GM21619 (cell line): ENCODE data around the gene CSN1S1.
A peak's percentile ranks its signal among the peaks of the same experiment; 100 is the strongest.
"Not testable (repeated sequence)": the region's sequence is repeated elsewhere in the genome, so short reads cannot be mapped to it uniquely, and the experiment has no call there.

ENCODE experiments used
- ATAC-seq: cut with Tn5 transposase; IDR thresholded peaks from one replicate; pipeline ENCODE4 v1.9.1; 2021; ENCODE audit not compliant: unreplicated experiment

CSN1S1 gene, protein sequence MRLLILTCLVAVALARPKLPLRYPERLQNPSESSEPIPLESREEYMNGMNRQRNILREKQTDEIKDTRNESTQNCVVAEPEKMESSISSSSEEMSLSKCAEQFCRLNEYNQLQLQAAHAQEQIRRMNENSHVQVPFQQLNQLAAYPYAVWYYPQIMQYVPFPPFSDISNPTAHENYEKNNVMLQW

DNA sequence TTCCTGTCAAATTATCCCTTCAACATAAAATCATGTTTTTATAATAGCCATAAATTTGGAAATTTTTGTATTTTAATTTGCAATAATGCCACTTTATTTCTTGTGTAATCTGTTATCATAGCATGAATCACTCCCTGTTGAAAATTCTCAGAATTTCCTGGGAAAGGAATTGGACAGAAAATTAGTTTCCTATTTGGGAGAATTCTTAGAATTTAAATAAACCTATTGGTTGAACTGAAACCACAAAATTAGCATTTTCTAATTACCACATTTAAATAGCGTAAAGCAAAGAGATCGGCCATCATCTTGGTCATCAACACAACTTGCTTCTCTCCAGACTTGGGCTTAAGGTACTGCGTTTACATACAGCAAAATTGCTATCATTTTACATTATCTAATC lies at the start of gene CSN1S1:
Gene CSN1S1, plus strand, starts transcription at position 301 of the 400 bp plus-strand sequence. CDS start 1,488 bp downstream, outside the sequence.
- no peak for ATAC-seq

DNA sequence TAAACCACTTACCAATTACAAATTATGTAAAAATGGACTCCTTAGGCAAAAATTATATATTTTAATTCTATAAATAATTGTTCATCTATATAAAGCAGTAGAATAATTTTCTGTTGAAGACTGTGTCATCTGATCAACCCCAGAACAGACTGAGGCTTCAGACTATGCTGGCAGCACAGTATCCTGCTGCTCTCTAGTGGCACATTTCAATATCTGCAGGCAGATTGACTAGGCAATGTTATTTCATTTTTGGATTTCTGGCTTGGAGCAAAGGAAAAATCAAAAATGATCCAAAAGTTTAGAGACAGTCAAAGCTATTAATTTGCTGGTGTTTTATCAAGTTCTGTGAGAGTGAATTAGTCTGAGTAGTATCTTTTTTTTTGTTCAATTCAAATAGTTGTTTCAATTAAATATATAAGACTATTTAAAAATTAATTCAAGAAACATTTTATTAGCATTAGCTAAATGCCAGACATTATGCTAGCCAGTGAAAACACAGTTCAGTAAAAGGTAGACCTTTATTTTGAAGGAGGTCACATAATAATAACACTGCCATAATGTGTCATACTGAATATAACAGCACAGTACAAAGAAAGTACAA lies 49.6 kb upstream of the CSN1S1 start:
- peak; percentile 72 for ATAC-seq

DNA sequence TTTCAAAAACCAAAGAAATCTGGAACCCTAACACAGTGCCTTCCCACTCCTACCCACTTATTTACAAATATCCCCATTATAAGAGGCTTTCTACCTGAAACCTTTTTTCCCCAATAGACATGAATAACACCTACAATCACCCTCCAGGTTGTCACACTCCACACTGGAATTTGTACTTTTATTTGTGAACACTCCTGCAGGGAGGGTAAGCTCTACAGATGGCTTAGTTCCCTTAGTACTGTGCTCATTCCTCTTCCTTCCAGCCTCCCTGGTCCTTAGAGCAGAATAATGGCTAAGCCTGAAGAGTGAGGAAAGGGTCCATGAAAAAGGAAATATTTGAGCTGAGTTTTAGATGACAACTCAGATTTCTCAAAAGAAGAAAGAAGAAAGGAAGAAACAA lies 48.7 kb upstream of the CSN1S1 start:
- ATAC-seq, result no peak

DNA sequence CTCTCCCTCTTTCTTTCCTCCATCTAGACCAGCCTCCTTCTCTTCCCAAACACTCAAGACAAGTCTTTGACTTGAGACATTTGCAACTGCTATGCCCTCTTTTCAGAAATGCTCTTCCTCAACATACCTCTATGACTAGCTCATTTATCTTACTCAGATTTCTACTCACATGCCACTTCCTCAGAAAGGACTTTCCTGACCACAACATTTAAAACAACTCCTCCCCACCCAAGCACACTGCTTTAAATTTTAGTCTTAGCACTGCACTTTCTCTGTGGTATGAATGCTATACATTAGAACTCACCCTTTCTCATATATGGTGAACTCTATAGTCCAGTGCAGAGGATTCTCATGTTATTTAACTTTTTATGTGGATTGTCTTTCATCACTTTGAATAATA lies 42.5 kb upstream of the CSN1S1 start:
- ATAC-seq, result no peak

DNA sequence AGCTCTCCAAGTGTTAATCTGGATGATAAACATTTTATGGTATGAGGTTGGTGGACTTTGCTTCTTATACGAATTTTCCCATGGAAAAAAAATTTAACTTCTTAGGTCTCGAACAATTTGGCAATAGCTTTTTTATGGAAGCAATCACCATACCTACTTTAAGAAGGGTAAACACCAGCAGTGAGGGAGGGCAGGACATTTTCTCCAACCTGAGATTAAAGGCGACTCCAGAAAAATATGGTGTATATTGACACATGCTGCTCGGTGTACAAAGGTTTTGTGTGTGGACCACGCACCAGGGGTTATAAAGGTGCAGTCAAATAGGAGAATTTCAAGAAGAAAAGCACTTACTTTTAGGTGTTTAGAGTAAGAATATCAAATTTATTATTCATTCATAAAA lies 36.7 kb upstream of the CSN1S1 start:
- ATAC-seq, result no peak

DNA sequence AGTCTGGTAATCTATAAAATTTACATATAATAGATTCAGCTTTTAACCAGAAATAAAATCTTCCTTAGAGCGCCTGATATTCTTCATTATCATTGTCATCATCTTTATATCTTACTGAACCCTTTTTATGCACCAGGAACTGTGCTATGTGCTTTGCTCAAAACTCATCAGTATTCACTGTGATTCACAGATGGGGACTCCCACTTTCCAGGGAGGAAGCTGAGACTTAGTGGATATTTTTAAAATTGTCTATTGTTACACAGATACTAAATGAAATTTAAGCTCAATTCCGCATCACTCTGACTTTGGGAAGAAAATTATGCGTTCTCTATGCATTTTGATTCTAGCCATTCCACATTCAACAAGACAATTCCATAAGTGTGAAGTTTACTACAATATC lies 36.1 kb upstream of the CSN1S1 start:
- ATAC-seq, result no peak

DNA sequence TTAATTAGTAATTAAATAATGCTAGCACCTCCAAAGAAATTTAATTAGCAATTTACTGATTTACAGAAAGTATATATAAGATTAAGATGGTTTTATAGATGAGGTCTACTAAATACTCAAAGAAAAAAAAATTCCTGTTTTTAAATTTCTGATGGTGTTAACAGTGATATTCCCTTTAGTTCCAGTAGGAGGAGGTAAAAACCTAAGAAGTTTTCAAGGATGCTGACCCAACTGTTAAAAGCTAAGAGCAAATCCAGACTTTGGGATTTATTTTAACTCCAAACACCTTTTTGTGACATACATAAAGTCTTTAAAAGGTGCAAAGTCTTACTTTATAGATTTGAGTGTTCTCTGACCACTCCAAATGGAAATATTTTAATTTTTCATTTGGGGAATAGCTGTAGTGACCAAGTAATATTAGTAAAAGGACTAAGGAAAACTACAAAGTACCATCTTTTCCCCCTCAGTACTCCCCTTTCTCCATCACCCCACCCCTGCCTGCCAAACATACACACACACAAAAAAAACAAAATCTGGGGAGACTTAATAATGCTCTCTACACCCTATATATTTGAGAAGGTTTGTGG lies 34.2 kb upstream of the CSN1S1 start:
- no peak for ATAC-seq

DNA sequence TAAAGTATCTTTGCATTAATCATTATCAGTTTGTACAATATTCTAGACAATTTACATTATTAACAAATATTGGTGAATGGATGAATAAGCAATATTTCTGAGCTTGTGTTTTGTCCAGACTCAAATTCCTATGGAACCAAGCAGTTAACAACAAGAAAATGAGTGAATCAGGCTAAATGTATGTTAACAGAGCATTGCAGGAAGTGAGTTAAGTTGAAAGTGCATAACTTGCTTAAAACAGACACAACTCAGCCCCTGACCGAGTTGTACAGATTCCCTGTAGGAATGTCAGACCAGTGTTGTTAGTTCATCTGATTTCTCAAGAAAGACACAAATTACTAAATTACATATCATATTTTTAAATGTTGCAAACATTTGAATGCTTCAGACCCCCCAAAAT lies 23.7 kb upstream of the CSN1S1 start:
- ATAC-seq, result no peak

DNA sequence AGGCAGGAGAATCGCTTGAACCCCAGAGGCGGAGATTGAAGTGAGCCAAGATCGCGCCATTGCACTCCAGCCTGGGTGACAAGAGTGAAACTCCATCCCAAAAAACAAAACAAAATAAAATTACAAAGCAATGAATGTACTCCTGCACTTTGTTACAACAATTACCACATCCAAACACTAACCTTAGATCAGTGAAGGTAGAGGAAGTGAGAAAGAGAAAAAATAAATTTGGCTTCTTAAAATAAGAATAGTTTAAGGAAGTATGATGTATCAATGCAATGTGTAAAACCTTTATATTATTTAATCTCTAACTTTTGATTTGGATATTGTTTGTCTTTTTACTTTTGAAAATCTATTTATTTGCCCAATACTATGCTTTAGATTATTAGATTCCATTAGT lies 21.7 kb upstream of the CSN1S1 start:
- ATAC-seq, result no peak

DNA sequence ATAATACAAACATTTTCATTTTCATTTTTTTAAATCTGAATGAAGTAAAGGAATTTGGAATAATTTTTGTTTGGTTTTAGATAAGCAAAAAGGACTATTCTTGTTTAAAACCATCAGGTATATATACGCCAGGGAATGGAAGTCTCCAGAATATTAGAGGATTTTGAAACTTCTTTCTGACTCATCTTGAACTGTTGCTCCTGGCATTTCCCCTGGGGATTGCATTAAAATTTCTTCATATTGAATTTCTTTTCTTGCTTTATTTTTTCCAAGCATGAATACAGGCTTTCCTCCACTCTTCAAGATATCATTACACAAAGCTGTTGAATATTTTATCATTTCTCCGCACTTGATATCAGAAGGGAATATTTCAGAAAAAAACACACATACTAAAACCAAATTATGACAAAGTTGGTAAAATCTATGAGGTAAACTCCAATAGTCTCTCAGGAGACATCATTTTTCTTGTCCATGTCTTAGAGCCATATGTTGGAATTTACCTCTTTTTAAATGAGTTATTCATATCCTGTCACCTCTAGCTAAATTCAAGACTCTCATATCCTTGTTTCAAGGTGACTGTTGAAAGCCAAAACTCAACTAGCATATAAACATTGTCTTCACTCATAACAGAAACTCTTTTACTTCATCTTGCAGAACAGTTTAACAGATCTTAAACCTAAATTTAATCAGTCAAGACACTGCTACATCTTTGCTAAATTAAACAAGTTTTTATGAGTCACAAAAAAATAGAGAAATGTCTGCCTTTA lies 20.7 kb upstream of the CSN1S1 start:
- peak; percentile 78 for ATAC-seq

DNA sequence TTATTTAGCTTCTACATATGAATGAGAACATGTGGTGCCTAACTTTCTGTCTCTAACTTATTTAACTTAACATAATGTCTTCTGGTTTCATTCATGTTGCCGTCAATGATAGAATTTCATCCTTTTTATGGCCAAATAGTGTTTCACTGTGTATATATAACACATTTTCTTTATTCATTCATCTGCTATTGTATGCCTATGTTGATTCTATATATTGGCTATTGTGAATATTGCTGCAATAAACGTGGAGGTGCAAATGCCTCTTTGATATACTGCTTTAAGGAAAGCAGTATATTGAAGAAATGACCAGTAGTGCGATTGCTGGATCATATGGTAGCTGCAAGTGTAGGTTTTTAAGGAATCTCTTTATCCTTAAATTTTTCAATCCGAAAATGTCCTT lies 10.0 kb upstream of the CSN1S1 start:
- ATAC-seq, result no peak

DNA sequence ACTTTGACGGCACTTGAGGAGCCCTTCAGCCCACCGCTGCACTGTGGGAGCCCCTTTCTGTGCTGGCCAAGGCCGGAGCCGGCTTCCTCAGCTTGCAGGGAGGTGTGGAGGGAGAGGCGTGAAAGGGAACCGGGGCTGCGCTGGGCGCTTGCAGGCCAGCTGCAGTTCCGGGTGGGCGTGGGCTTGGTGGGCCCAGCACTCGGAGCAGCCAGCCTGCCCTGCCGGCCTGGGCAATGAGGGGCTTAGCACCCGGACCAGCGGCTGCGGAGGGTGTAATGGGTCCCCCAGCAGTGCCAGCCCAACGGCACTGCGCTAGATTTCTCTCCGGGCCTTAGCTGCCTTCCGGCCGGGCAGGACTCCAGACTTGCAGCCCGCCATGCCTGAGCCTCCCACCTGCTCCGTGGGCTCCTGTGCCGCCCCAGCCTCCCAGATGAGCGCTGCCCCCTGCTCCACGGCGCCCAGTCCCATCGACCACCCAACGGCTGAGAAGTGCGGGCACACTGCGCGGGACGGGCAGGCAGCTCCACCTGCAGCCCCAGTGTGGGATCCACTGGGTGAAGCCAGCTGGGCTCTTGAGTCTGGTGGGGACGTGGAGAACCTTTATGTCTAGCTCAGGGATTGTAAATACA lies 7.0 kb upstream of the CSN1S1 start:
- not testable (repeated sequence) for ATAC-seq

DNA sequence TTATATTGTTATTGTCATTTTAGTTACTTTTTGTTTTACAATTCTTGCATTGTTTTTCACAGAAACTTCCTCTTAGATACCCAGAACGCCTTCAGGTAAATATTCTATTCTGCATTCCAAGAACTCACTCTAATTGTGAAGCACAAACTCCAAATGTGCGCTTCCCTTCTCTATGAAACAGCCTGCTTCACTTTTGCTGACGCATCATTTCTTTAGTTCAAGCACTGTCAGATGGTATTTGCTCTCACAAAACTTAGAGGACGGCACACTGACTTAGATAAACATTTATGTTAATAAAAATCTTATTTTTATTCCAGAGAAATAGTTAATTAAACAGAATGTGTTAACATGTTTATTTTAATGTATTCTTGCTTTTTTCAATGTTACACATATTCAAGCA lies 3.3 kb downstream of the CSN1S1 start:
- ATAC-seq, result no peak

DNA sequence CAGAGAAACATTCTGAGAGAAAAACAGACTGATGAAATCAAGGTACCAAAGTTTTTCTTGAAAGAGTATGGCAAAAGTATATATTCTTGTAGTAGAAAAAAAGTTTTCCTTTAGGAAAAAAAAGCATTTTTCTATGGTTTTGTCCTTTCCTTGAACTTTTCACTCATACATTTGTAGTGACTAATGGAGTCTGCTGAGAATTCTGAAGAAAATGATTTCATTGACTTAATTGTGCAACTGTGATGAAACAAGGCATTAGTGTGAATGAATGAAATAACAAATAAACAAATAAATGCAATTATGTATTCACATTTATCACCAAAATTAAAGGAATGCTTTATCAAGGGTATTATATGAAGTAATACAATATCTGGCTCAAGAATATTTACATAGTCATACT lies 5.7 kb downstream of the CSN1S1 start:
- no peak for ATAC-seq

DNA sequence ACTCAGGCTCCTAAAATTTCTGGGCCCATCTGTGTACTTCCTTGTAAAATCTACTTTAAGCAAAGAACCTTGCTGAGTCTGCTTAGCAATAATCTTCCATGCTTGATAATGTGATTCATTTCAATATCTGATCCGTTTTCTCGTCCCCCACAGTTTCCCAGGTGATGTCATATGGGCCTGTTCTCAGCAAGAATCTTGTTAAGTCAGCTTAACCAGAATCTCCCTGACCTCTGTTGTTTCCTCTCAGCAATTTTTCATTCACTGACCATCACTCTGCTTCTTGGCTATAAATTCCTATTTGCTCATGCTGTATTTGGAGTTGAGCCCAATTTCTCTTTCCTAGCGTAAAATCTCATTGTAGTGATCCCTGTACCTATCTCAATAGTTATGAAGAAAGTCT lies 20.7 kb downstream of the CSN1S1 start:
- ATAC-seq, result no peak

DNA sequence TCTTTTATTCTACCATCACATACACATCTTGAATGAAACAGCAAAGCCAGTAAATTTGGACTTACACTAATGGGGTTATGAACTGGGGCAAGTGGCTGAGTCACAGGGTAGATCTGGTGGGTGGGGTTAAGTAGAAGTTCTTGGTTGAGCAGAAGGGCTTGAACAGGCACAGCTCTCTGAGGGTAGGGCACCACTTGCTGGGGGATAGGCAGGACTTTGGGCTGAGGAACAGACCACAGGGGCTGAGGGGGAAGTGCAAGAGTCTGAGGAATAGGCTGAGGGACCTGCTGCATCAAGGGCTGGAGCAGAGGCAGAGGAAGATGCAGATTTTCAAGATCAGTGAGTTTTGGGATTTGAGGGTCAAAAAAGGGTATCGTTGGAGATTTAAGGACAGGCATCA lies 26.3 kb downstream of the CSN1S1 start:
- ATAC-seq, result no peak

DNA sequence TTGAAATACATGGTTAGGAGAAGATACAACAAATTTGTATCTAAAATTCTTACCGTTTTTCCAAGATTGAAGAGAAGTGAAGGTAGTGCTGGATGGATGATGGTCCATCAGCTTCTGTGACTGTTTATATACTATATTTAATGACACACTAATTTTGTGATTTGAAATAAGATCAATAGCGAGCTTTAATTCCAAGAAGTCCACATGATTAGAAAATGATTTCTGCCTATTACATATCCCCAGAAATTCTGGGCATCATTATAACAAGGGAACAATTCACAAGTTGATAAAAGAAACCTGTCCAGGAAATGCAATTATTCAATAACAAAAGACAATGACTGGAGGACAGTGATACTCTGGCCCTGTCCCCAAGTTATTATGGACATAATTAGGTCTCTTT lies 34.8 kb downstream of the CSN1S1 start, which contains the start of gene CSN2:
Gene CSN2, minus strand, starts transcription at position 101 of the 400 bp plus-strand sequence. CDS start 4,733 bp downstream, outside the sequence.
- no peak for ATAC-seq

DNA sequence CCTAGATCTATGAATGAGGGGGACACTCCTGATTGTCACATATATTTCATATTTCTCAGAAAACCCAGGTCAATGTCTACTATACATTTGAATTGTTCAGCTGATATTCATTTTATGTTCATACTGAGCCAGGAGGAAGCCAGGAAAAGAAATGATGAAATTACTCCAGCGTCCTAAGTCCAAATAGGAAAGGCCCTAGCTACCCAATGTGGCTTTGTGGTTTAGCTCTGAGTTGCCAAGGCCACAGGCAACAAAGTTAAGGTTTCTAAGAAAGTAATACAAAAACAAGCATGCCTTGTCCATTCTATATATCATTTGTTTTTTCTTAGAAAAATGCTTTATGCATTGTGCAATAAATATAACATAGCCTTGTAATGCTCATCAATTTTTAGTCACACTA lies 39.2 kb downstream of the CSN1S1 start:
- no peak for ATAC-seq

DNA sequence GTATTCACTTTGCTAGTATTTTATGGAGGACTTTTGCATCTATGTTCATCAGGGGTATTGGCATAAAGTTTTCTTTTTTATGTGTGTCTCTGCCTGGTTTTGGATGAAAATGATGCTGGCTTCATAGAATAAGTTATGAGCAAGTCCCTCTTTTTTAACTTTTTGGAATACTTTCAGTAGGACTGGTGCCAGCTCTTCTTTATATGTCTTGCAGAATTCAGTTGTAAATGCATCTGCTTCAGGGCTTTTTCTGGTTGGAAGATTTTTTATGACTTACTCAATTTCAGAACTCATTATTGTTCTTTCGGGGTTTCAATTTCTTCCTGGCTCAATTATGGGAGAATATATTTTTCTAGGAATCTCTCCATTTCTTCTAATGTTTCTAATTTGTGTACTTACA lies 43.8 kb downstream of the CSN1S1 start:
- no peak for ATAC-seq

DNA sequence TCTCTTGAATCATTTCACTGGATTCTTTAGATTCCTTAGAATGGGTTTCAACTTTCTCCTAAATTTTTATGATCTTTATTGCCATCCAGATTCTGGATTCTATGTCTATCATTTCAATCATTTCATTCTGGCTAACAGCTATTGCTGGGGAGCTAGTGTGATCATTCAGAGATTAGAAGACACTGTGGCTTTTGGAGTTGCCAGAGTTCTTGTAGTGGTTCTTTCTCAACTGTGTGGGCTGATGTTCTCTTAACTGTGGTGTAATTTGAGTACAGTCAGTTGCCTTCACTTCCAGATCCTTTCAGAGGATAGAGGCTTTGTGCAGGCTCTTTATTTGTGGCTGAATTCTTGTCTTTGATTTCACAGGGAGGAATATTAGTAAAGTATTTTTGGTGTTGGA lies 46.7 kb downstream of the CSN1S1 start:
- no peak for ATAC-seq

DNA sequence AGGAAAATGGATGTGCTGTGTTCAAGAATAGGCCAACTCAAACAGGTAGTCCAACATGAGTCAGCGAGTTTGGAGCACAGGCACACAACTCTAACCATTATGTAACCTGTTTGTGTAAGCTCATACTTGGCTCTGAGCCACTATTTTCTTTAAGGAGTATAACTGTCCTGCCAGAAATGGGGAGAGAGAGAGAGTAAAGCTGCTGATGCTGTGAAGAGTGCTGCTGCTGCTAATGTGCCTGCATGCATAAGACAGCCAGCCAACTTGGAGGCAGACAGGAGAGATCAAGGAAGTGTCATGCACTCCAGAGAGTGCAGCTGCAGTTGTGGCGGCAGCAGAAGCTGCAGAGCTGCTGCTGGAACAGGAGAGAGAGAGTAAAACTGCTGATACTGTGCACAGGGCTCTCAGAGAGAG lies 53.2 kb downstream of the CSN1S1 start:
- ATAC-seq, result peak; percentile 69
